Epithelial cell of esophagus (primary cell): ENCODE results near the gene TGM2.

Source experiments
- DNase-seq: peaks from one replicate; pipeline ENCODE4 v3.0.0; 2010; ENCODE audit warnings: low read depth
- H3K4me3 ChIP-seq: 2 replicates; pipeline ENCODE4 v1.5.1; 2011; ENCODE audit warnings: mild to moderate bottlenecking, low read length, control low read depth
- CTCF ChIP-seq: IDR thresholded peaks from 2 replicates; pipeline ENCODE4 v1.5.1; 2011; ENCODE audit warnings: low read depth, mild to moderate bottlenecking, low read length, control low read depth, inconsistent platforms; ENCODE audit not compliant: insufficient read depth; ENCODE audit errors: missing control alignments

Gene TGM2

GRCh38 chr20:38162149-38162548, 2.9 kb downstream of the TGM2 start:
- no peak for DNase-seq
- H3K4me3 ChIP-seq = no peak overlapping the region
- TF ChIP-seq CTCF = no peak

GRCh38 chr20:38161412-38161774, 3.7 kb downstream of the TGM2 start:
- TF ChIP-seq CTCF = no peak
- H3K4me3 ChIP-seq = no peak overlapping the region
- no peak for DNase-seq

- no peak for DNase-seq
- TF ChIP-seq CTCF = no peak
- H3K4me3 ChIP-seq = no peak overlapping the region
Measured at GRCh38 chr20:38159957-38160756, 4.9 kb downstream of the TGM2 start.

GRCh38 chr20:38159566-38159956, 5.5 kb downstream of the TGM2 start:
- H3K4me3 ChIP-seq = no peak overlapping the region
- no peak for TF ChIP-seq CTCF
- DNase-seq = no peak

- TF ChIP-seq CTCF = no peak
- DNase-seq = no peak
- H3K4me3 ChIP-seq = no peak overlapping the region
Measured at GRCh38 chr20:38158701-38159351, 6.2 kb downstream of the TGM2 start.

- TF ChIP-seq CTCF = no peak
- no peak for DNase-seq
- no peak overlapping the region for H3K4me3 ChIP-seq
Measured at GRCh38 chr20:38157635-38158495, 7.2 kb downstream of the TGM2 start.
